Astrocyte (in vitro differentiated cells and primary cell): ENCODE data around the gene CTSZ. TPM values are rescaled to one million over a fixed set of nuclear protein-coding genes. Genes with fewer than 3 reads are reported as not detected.

Experiments
- DNase-seq: peaks from one replicate; pipeline ENCODE4 v3.0.0-alpha.2; 2010; ENCODE audit warnings: low read depth
- FAIRE-seq: peaks from 2 replicates; lab custom pipeline; 2011; peaks lifted over from hg19 to GRCh38; lab: Jason Lieb, UNC
- H2AFZ ChIP-seq: 2 replicates; pipeline ENCODE4 v1.6.0; 2012; ENCODE audit warnings: low read depth, low read length, inconsistent platforms
- H3K27ac ChIP-seq: 2 replicates; pipeline ENCODE4 v1.5.1; 2011; ENCODE audit warnings: low read depth, low read length, inconsistent platforms
- H3K27me3 ChIP-seq: 2 replicates; pipeline ENCODE4 v1.6.0; 2011; ENCODE audit warnings: low read length, inconsistent platforms; ENCODE audit not compliant: insufficient read depth
- H3K36me3 ChIP-seq: 2 replicates; pipeline ENCODE4 v1.5.1; 2011; ENCODE audit warnings: low read length, inconsistent platforms; ENCODE audit not compliant: insufficient read depth
- H3K4me1 ChIP-seq: 2 replicates; pipeline ENCODE4 v1.5.1; 2011; ENCODE audit warnings: low read length, inconsistent platforms; ENCODE audit not compliant: insufficient read depth
- H3K4me2 ChIP-seq: 2 replicates; pipeline ENCODE4 v1.6.0; 2012; ENCODE audit warnings: low read length, inconsistent platforms
- H3K4me3 ChIP-seq: 2 replicates; pipeline ENCODE4 v1.5.1; 2011; ENCODE audit warnings: low read depth, mild to moderate bottlenecking, low read length, inconsistent platforms; ENCODE audit not compliant: insufficient read depth
- H3K79me2 ChIP-seq: 2 replicates; pipeline ENCODE4 v1.6.0; 2012; ENCODE audit warnings: mild to moderate bottlenecking, low read length, inconsistent platforms; ENCODE audit not compliant: insufficient read depth
- H3K9ac ChIP-seq: 2 replicates; pipeline ENCODE4 v1.6.0; 2012; ENCODE audit warnings: mild to moderate bottlenecking, low read length, inconsistent platforms
- H3K9me3 ChIP-seq: 2 replicates; pipeline ENCODE4 v1.5.1; 2012; ENCODE audit warnings: low read depth, mild to moderate bottlenecking, low read length, inconsistent platforms; ENCODE audit not compliant: insufficient read depth
- H4K20me1 ChIP-seq: 2 replicates; pipeline ENCODE4 v1.6.0; 2012; ENCODE audit warnings: low read length, inconsistent platforms; ENCODE audit not compliant: insufficient read depth
- H3K27ac Mint-ChIP-seq: one replicate; pipeline ENCODE4 v1.8.0; 2021; ENCODE audit warnings: mild to moderate bottlenecking, mixed read lengths; ENCODE audit not compliant: unreplicated experiment
- H3K27me3 Mint-ChIP-seq: one replicate; pipeline ENCODE4 v1.8.0; 2021; ENCODE audit warnings: low read depth, mixed read lengths; ENCODE audit not compliant: unreplicated experiment
- H3K36me3 Mint-ChIP-seq: one replicate; pipeline ENCODE4 v1.8.0; 2021; ENCODE audit warnings: low read depth, mixed read lengths; ENCODE audit not compliant: unreplicated experiment
- H3K4me1 Mint-ChIP-seq: one replicate; pipeline ENCODE4 v1.8.0; 2021; ENCODE audit warnings: low read depth, mixed read lengths; ENCODE audit not compliant: unreplicated experiment
- H3K4me3 Mint-ChIP-seq: one replicate; pipeline ENCODE4 v1.8.0; 2021; ENCODE audit warnings: mild to moderate bottlenecking, moderate library complexity, mixed read lengths; ENCODE audit not compliant: unreplicated experiment
- H3K9me3 Mint-ChIP-seq: one replicate; pipeline ENCODE4 v1.8.0; 2021; ENCODE audit warnings: mild to moderate bottlenecking, mixed read lengths; ENCODE audit not compliant: unreplicated experiment
- CTCF ChIP-seq: IDR thresholded peaks from 2 replicates; pipeline ENCODE4 v1.5.1; 2011; ENCODE audit warnings: low read depth, mild to moderate bottlenecking, inconsistent platforms, low read length, moderate library complexity; ENCODE audit not compliant: insufficient read depth
- EZH2 ChIP-seq: IDR thresholded peaks from 2 replicates; pipeline ENCODE4 v1.6.1; 2012; ENCODE audit warnings: mild to moderate bottlenecking, low read length, inconsistent platforms; ENCODE audit not compliant: insufficient read depth
- total RNA-seq: library from RNA; stranded (reverse); gene quantifications from 2 replicates; pipeline ENCODE4 v1.2.1, GENCODE V29; 2021

The CTSZ gene
- total RNA-seq, 1 donor from 2014 or later = 112 TPM

DNA sequence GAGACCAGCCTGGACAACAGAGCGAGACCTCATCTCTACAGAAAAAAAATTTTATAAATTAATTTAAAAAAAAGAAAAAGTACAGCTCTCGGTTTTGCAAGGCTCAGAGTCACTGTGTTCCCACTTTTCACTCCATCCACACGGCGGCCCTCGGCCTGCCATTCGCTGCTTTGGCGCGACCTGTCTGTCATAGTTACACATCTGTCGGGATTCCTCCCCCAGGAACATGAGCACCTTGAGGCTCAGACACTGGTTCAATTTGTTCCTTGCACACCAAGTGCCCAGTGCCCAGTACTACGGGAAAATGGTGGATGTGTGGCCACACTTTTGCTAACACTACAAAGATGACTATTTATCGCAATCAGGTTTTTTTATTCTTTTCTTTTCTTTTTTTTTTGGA lies 8.4 kb downstream of the CTSZ start:
- H3K36me3 ChIP-seq = peaks cover 27% of the 10 kb centered on the region
- TF ChIP-seq EZH2 (no peak), CTCF (no peak)
- Mint-ChIP-seq H3K36me3 (peaks cover 26% of the 10 kb centered on the region), H3K27ac (no peak overlapping the region), H3K4me1 (peaks cover 5% of the 10 kb centered on the region), H3K27me3 (no peaks in the 10 kb centered on the region), H3K9me3 (no peaks in the 10 kb centered on the region), H3K4me3 (no peak overlapping the region)
- no peak overlapping the region for H2AFZ ChIP-seq
- no peak overlapping the region for H3K27ac ChIP-seq
- FAIRE-seq (no peak), DNase-seq (no peak)
- no peak overlapping the region for H3K4me2 ChIP-seq
- no peaks in the 10 kb centered on the region for H3K27me3 ChIP-seq
- no peak overlapping the region for H3K4me3 ChIP-seq
- H3K9ac ChIP-seq = no peak overlapping the region
- no peaks in the 10 kb centered on the region for H3K79me2 ChIP-seq
- peaks cover 12% of the 10 kb centered on the region for H4K20me1 ChIP-seq
- no peaks in the 10 kb centered on the region for H3K4me1 ChIP-seq
- no peaks in the 10 kb centered on the region for H3K9me3 ChIP-seq

DNA sequence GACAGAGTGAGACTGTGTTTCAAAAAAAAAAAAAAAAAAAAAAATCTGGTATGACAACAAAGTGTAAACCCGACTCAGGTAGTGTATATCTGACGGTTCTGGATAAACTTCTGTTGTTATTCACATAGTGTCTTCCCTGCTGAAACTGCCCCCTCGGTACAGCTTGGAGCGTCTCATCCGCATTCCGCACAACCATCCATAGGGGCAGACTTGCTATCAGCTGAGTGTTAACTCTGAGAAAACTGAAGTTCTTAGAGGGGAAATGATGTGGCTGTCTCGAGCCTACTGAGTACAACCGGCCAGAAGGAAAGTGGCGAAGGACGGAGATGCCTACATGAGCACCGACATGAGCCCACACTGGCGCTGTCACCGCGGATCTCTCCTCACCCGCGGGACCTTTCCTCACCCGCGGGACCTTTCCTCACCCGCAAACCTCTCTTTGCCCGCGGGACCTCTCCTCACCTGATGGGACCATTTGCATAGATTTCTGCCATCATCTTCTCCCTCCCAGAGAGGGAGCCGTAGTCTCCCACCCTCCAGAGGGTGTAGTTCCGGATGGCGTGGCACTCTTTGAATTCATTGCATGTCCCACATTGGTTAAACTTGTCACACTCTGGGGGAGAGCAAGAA lies 9.8 kb downstream of the CTSZ start:
- H3K27me3 ChIP-seq = no peaks in the 10 kb centered on the region
- no peak overlapping the region for H2AFZ ChIP-seq
- H3K27ac ChIP-seq = no peak overlapping the region
- Mint-ChIP-seq H3K4me3 (no peak overlapping the region), H3K36me3 (peaks cover 21% of the 10 kb centered on the region), H3K27me3 (no peaks in the 10 kb centered on the region), H3K27ac (no peak overlapping the region), H3K4me1 (peaks cover 5% of the 10 kb centered on the region), H3K9me3 (no peaks in the 10 kb centered on the region)
- H3K9ac ChIP-seq = no peak overlapping the region
- no peak for DNase-seq
- no peak overlapping the region for H3K4me2 ChIP-seq
- H3K4me3 ChIP-seq = no peak overlapping the region
- no peak for TF ChIP-seq EZH2
- no peak for TF ChIP-seq CTCF
- H4K20me1 ChIP-seq = peaks cover 3% of the 10 kb centered on the region
- FAIRE-seq = no peak
- peaks cover 40% of the 10 kb centered on the region for H3K36me3 ChIP-seq
- no peaks in the 10 kb centered on the region for H3K79me2 ChIP-seq
- no peaks in the 10 kb centered on the region for H3K4me1 ChIP-seq
- H3K9me3 ChIP-seq = no peaks in the 10 kb centered on the region

DNA sequence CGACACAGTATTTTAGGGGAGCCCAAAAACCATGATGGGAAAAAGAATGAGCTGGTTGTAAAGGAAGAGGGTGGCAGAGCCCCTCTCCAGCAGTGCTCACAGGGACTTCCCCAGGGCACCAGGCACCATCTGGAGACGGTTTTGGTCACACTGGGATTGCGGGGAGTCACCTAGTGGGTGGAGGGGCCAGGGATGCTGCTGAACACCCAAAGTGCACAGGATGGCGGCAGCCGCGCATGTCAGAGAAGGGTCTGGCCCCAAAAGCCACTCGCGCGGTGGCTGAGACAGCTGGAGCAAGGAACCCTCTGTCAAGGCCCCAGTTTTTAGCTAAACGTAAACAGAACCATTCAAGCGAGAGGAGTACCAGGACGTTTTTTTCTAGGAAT lies 10.8 kb downstream of the CTSZ start:
- no peak overlapping the region for H3K4me3 ChIP-seq
- H2AFZ ChIP-seq = no peak overlapping the region
- H3K36me3 ChIP-seq = peaks cover 50% of the 10 kb centered on the region
- FAIRE-seq (no peak), DNase-seq (no peak)
- H3K4me2 ChIP-seq = no peak overlapping the region
- H3K27me3 ChIP-seq = no peaks in the 10 kb centered on the region
- no peaks in the 10 kb centered on the region for H3K4me1 ChIP-seq
- H4K20me1 ChIP-seq = peaks cover 3% of the 10 kb centered on the region
- no peaks in the 10 kb centered on the region for H3K9me3 Mint-ChIP-seq
- H3K27ac ChIP-seq = no peak overlapping the region
- TF ChIP-seq EZH2 (no peak), CTCF (no peak)
- H3K4me1 Mint-ChIP-seq = peaks cover 5% of the 10 kb centered on the region
- H3K9me3 ChIP-seq = no peaks in the 10 kb centered on the region
- H3K27me3 Mint-ChIP-seq = no peaks in the 10 kb centered on the region
- no peaks in the 10 kb centered on the region for H3K79me2 ChIP-seq
- no peak overlapping the region for H3K4me3 Mint-ChIP-seq
- H3K27ac Mint-ChIP-seq = no peak overlapping the region
- peaks cover 18% of the 10 kb centered on the region for H3K36me3 Mint-ChIP-seq
- H3K9ac ChIP-seq = no peak overlapping the region
